HG03442 (cell line): ENCODE measurements around the gene OR51G1.

ENCODE experiments used
- ATAC-seq: cut with Tn5 transposase; IDR thresholded peaks from one replicate; pipeline ENCODE4 v1.9.1; 2021; ENCODE audit warnings: mild to moderate bottlenecking, moderate library complexity; ENCODE audit not compliant: unreplicated experiment

Gene OR51G1

DNA sequence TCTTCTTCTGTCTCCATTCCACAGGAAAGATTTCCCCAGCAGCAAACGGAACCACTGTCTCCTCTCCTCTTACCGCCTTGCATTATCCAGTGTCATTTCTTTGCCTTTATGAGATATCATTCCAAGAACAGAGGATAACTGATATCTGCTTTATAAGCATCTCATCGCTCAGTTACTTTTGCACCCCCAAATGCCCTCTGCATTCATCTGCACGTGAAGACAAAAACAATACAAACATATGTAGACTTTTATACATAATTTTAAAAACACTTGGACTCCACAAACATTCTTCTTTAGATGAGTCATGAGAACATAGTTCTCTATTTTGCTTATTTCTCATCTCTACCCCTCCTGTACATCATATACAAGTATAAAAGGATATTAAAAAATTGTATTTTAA, 43.0 kb downstream of the OR51G1 start:
- no peak for ATAC-seq
